PC-3 (cell line): Measurements from ENCODE around the gene F12. TPM values are rescaled to one million over a fixed set of nuclear protein-coding genes. Genes with fewer than 3 reads are reported as not detected.

Source experiments
- ATAC-seq: fragments of 200-7000 bp; cut with Tn5 transposase; 2 replicates; pipeline ENCODE4 v1.9.1; 2020; ENCODE audit warnings: mild to moderate bottlenecking, moderate library complexity
- BruUV-seq: library from RNA; stranded (reverse); fragments of 400-500 nt; replicated peaks from 2 replicates; lab custom pipeline; 2021; lab: Mats Ljungman, UMichigan
- CTCF ChIA-PET: fragments of 300-600 bp; sonication (Branson Sonifier 250); formaldehyde crosslinking; loops from one replicate; lab custom pipeline; 2022; ENCODE audit warnings: antibody characterized with exemption; lab: Charles Lee
- POLR2A ChIA-PET: fragments of 300-600 bp; sonication (Branson Sonifier 250); formaldehyde crosslinking; loops from one replicate; lab custom pipeline; 2022; ENCODE audit warnings: antibody characterized with exemption; ENCODE audit not compliant: unreplicated experiment; lab: Charles Lee
- DNase-seq: peaks from one replicate; pipeline ENCODE4 v3.0.0-alpha.2; 2015
- H2AFZ ChIP-seq: fragments of 300-600 bp; sonication (generic); 2 replicates; pipeline ENCODE4 v1.6.0; 2016; ENCODE audit warnings: antibody characterized with exemption, low read length
- H3F3A ChIP-seq: fragments of 300-600 bp; sonication (generic); one replicate; pipeline ENCODE4 v1.6.0; 2017; ENCODE audit warnings: antibody characterized with exemption, low read length, control low read depth, mild to moderate bottlenecking; ENCODE audit not compliant: unreplicated experiment
- H3K27ac ChIP-seq: fragments of 300-600 bp; sonication (generic); 2 replicates; pipeline ENCODE4 v1.5.1; 2016; ENCODE audit warnings: mild to moderate bottlenecking, low read length
- H3K27me3 ChIP-seq: fragments of 300-600 bp; sonication (generic); 2 replicates; pipeline ENCODE4 v1.6.1; 2016; ENCODE audit warnings: low read length, mixed read lengths
- H3K36me3 ChIP-seq: fragments of 300-600 bp; sonication (generic); 2 replicates; pipeline ENCODE4 v1.6.1; 2016; ENCODE audit warnings: low read depth, mixed run types, low read length, mixed read lengths
- H3K4me1 ChIP-seq: fragments of 300-600 bp; sonication (generic); 2 replicates; pipeline ENCODE4 v1.5.1; 2016; ENCODE audit warnings: low read length; ENCODE audit not compliant: insufficient read depth
- H3K4me2 ChIP-seq: fragments of 300-600 bp; sonication (generic); 2 replicates; pipeline ENCODE4 v1.6.0; 2016; ENCODE audit warnings: low read length
- H3K4me3 ChIP-seq: fragments of 300-600 bp; sonication (generic); 2 replicates; pipeline ENCODE4 v1.5.1; 2016; ENCODE audit warnings: mild to moderate bottlenecking, low read length, mixed read lengths
- H3K79me2 ChIP-seq: fragments of 300-600 bp; sonication (generic); 2 replicates; pipeline ENCODE4 v1.6.1; 2017; ENCODE audit warnings: low read length, mixed read lengths
- H3K9ac ChIP-seq: fragments of 300-600 bp; sonication (generic); 2 replicates; pipeline ENCODE4 v1.6.0; 2016; ENCODE audit warnings: mild to moderate bottlenecking, low read length
- H3K9me2 ChIP-seq: fragments of 300-600 bp; sonication (generic); replicated peaks from 2 replicates; pipeline ENCODE4 v1.6.1; 2016; ENCODE audit warnings: mixed run types, low read length, mixed read lengths
- H3K9me3 ChIP-seq: fragments of 300-600 bp; sonication (generic); 2 replicates; pipeline ENCODE4 v1.6.1; 2016; ENCODE audit warnings: low read length, mixed read lengths
- H4K20me1 ChIP-seq: fragments of 300-600 bp; sonication (generic); 2 replicates; pipeline ENCODE4 v1.6.1; 2016; ENCODE audit warnings: low read length, mixed read lengths
- CTCF ChIP-seq: fragments of 300-600 bp; sonication (generic); conservative IDR thresholded peaks from 2 replicates; pipeline ENCODE4 v1.5.1; 2017; ENCODE audit warnings: antibody characterized with exemption, low read depth, mild to moderate bottlenecking, low read length
- EZH2 ChIP-seq: fragments of 300-600 bp; sonication (generic); IDR thresholded peaks from one replicate; pipeline ENCODE4 v1.6.1; 2017; ENCODE audit warnings: antibody characterized with exemption, mild to moderate bottlenecking, low read length; ENCODE audit not compliant: unreplicated experiment
- EZH2phosphoT487 ChIP-seq: fragments of 300-600 bp; sonication (generic); IDR thresholded peaks from 2 replicates; pipeline ENCODE4 v1.6.1; 2018; ENCODE audit warnings: mild to moderate bottlenecking, antibody characterized with exemption, low read length, borderline replicate concordance
- intact Hi-C: fragments of 100-400 bp; cut with micrococcal nuclease; formaldehyde crosslinking; loops from 2 replicates; pipeline ENCODE4 v1.9.0; 2023
- total RNA-seq: library from RNA; depleted of rRNA; stranded (reverse); fragments of >200 nt; gene quantifications from 2 replicates; pipeline ENCODE4 v1.2.3, GENCODE V29; 2014

The F12 gene
- total RNA-seq, 1 experiment from 2014 or later, result 36.8 TPM

GRCh38 chr5:177427919-177428573, 18.7 kb upstream of the F12 start:
- no peak overlapping the region for H2AFZ ChIP-seq
- no peak for TF ChIP-seq CTCF
- TF ChIP-seq EZH2, result no peak
- TF ChIP-seq EZH2phosphoT487, result no peak
- peaks cover 19% of the 10 kb centered on the region for H3K4me1 ChIP-seq
- POLR2A ChIA-PET, result no interaction called here
- peak overlapping the region; percentile 99 for H3K4me2 ChIP-seq
- no peaks in the 10 kb centered on the region for H3K9me3 ChIP-seq
- no peak for ATAC-seq
- H4K20me1 ChIP-seq, result 0 out of 2 replicates have a peak, but pooled peaks cover 5% of the 10 kb centered on the region
- CTCF ChIA-PET, result interaction anchor here (2.3 kb wide), 1 partner anchor 25 kb away, joined by 32 read pairs; no protein-coding TSS in a partner anchor
- no peaks in the 10 kb centered on the region for H3K36me3 ChIP-seq
- H3K9ac ChIP-seq, result peak overlapping the region; percentile 90; the same call in 1 of the 2 replicates
- H3K27ac ChIP-seq, result no peak overlapping the region
- DNase-seq, result no peak
- H3K9me2 ChIP-seq, result no peaks in the 10 kb centered on the region
- no peaks in the 10 kb centered on the region for H3F3A ChIP-seq
- no peaks in the 10 kb centered on the region for H3K27me3 ChIP-seq
- H3K4me3 ChIP-seq, result peak overlapping the region; percentile 75
- intact Hi-C loops, result loop anchor here (2.0 kb wide), 3 partner anchors 19 to 27 kb away; partner anchors contain the start of gene PRR7
- BruUV-seq, result no TSS peak
- peaks cover 31% of the 10 kb centered on the region for H3K79me2 ChIP-seq

- H3K4me1 ChIP-seq, result peaks cover 19% of the 10 kb centered on the region
- intact Hi-C loops, result loop anchor here (2.0 kb wide), 3 partner anchors 19 to 27 kb away; partner anchors contain the start of gene PRR7
- BruUV-seq, result TSS peak; percentile 70
- peaks cover 31% of the 10 kb centered on the region for H3K79me2 ChIP-seq
- H3K9me2 ChIP-seq, result no peaks in the 10 kb centered on the region
- H3K9me3 ChIP-seq, result no peaks in the 10 kb centered on the region
- ChIA-PET CTCF (interaction anchor here (2.2 to 2.3 kb wide), 2 partner anchors 24 to 57 kb away, joined by 9 to 32 read pairs; no protein-coding TSS in a partner anchor), POLR2A (interaction anchor here (0.5 to 0.6 kb wide), 3 partner anchors 21 to 76 kb away, joined by 3 read pairs; partner anchors contain the start of gene LMAN2)
- no peaks in the 10 kb centered on the region for H3F3A ChIP-seq
- H3K4me3 ChIP-seq, result peak overlapping the region; percentile 75
- H3K36me3 ChIP-seq, result no peaks in the 10 kb centered on the region
- ATAC-seq, result no peak
- TF ChIP-seq EZH2phosphoT487 (no peak), EZH2 (no peak), CTCF (no peak)
- 0 out of 2 replicates have a peak, but pooled peaks cover 5% of the 10 kb centered on the region for H4K20me1 ChIP-seq
- H3K9ac ChIP-seq, result peak overlapping the region; percentile 90
- peak overlapping the region; percentile 99 for H3K4me2 ChIP-seq
- peak overlapping the region; percentile 58 for H2AFZ ChIP-seq
- peak overlapping the region; percentile 22; the same call in 1 of the 2 replicates for H3K27ac ChIP-seq
- no peaks in the 10 kb centered on the region for H3K27me3 ChIP-seq
- peak; percentile 29 for DNase-seq
These were observed 18.0 kb upstream of the F12 start for GRCh38 chr5:177427211-177427822.
